Small intestine (tissue), 7 donors: Measurements from ENCODE around the gene DDX20. TPM values are rescaled to one million over a fixed set of nuclear protein-coding genes. Genes with fewer than 3 reads are reported as not detected.
A peak's percentile ranks its signal among the peaks of the same experiment; 100 is the strongest.

ENCODE experiments used
- DNase-seq, 2 donors: peaks; one replicate each; pipeline versions ENCODE4 v3.0.0 to v3.0.0-alpha.2; 2013
- FAIRE-seq: peaks from 2 replicates; lab custom pipeline; 2012; peaks lifted over from hg19 to GRCh38; lab: Jason Lieb, UNC
- H3K27ac ChIP-seq, 3 donors: one replicate each; pipeline ENCODE4 v1.5.1; 2013; ENCODE audit warnings: low read length in 2 of 3, mild to moderate bottlenecking in 2 of 3, control low read depth in 1 of 3, inconsistent platforms in 1 of 3, low read depth in 1 of 3, moderate library complexity in 1 of 3
- H3K27me3 ChIP-seq, 3 donors: one replicate each; pipeline ENCODE4 v1.6.1; 2013; ENCODE audit warnings: low read length in 3 of 3, inconsistent platforms in 1 of 3; ENCODE audit not compliant: control insufficient read depth in 3 of 3, insufficient read depth in 3 of 3
- H3K36me3 ChIP-seq, 3 donors: one replicate each; pipeline ENCODE4 v1.6.1; 2013; ENCODE audit warnings: low read length in 3 of 3, inconsistent platforms in 1 of 3, low read depth in 1 of 3, mild to moderate bottlenecking in 1 of 3, moderate library complexity in 1 of 3; ENCODE audit not compliant: control insufficient read depth in 3 of 3, insufficient read depth in 2 of 3
- H3K4me1 ChIP-seq, 3 donors: one replicate each; pipeline ENCODE4 v1.6.1; 2013; ENCODE audit warnings: low read length in 2 of 3, inconsistent platforms in 1 of 3, low read depth in 1 of 3, mild to moderate bottlenecking in 1 of 3, moderate library complexity in 1 of 3; ENCODE audit not compliant: control insufficient read depth in 3 of 3, insufficient read depth in 2 of 3
- H3K4me3 ChIP-seq, 3 donors: one replicate each; pipeline ENCODE4 v1.5.1; 2013; ENCODE audit warnings: low read length in 3 of 3, control low read depth in 1 of 3, inconsistent platforms in 1 of 3, low read depth in 1 of 3, mild to moderate bottlenecking in 1 of 3, moderate library complexity in 1 of 3
- H3K9me3 ChIP-seq, 2 donors: one replicate each; pipeline ENCODE4 v1.6.1; 2013; ENCODE audit warnings: low read depth in 1 of 2, low read length in 1 of 2; ENCODE audit not compliant: control insufficient read depth in 2 of 2, insufficient read depth in 1 of 2
- WGBS, 3 donors: extraction: QIAGEN DNeasy Blood & Tissue Kit; methylation state at CpG; one replicate each; pipeline ENCODE4 v1.1.7; 2013; 5-methylcytosine and 5-hydroxymethylcytosine counted together
- polyA plus RNA-seq, 4 donors: library from polyadenylated mRNA; stranded (reverse) in 3 of 4; unstranded in 1 of 4; fragments of 200-250 nt in 3 of 4; fragments of 120-200 nt in 1 of 4; gene quantifications; one replicate each; pipeline versions ENCODE4 v1.2.1 to v1.2.3, GENCODE V29; 2013
- donor health status: healthy with polysubstance abuse.
- donor health status: control.
- donor health status: control.
- donor health status: Bipolar disorder and iron deficiency.
- donor health status: healthy.

DDX20 gene
- polyA plus RNA-seq, 4 donors: 3.0 to 12.5 (median 4.9) TPM

DNA sequence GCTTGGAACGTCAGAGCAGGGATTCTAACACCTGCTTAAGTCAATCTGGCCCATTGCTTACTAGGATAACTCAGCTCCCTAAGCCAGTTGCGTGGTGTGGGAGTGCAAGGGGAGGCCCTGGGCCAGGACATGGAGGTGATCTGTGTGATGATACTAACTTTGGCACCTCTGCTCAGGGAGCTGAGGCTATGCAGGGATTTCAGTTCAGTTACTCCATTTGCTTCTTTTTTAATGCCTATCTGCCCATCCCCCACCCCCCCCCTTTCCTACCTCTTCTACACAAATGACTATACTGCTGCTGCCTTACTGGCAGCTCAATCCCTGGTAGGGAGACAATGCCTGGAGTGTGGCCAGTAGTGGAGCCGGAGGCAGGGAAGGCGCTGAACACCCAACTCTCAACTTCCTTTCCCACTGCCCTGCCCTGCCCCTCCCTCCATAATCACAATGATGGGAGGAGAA, 36.0 kb upstream of the DDX20 start:
- 53 to 67% (median 58%) methylated on average over 4 of the region's 4 CpGs for WGBS, 3 donors

GRCh38 chr1:111720274-111720976, 35.3 kb upstream of the DDX20 start:
- FAIRE-seq: no peak
- no peak for DNase-seq
- Histone ChIP-seq H3K4me3 (no peak overlapping the region), H3K36me3 (peaks cover 0 to 3% (median 2%) of the 10 kb centered on the region in 3 donors), H3K27me3 (no peaks in the 10 kb centered on the region), H3K27ac (peak overlapping the region in 1 of 3 donors; percentile 35), H3K4me1 (no peaks in the 10 kb centered on the region), H3K9me3 (no peaks in the 10 kb centered on the region)
- WGBS, 3 donors: 65 to 68% (median 65%) methylated on average over 7 of the region's 7 CpGs

More for the DNA sequence above, 36.0 kb upstream of the DDX20 start:
- FAIRE-seq (no peak), DNase-seq (no peak)
- peaks cover 0 to 3% (median 2%) of the 10 kb centered on the region in 3 donors for H3K36me3 ChIP-seq
- H3K27me3 ChIP-seq: no peaks in the 10 kb centered on the region
- no peaks in the 10 kb centered on the region for H3K4me1 ChIP-seq
- H3K27ac ChIP-seq: no peak overlapping the region
- no peaks in the 10 kb centered on the region for H3K9me3 ChIP-seq
- no peak overlapping the region for H3K4me3 ChIP-seq

DNA sequence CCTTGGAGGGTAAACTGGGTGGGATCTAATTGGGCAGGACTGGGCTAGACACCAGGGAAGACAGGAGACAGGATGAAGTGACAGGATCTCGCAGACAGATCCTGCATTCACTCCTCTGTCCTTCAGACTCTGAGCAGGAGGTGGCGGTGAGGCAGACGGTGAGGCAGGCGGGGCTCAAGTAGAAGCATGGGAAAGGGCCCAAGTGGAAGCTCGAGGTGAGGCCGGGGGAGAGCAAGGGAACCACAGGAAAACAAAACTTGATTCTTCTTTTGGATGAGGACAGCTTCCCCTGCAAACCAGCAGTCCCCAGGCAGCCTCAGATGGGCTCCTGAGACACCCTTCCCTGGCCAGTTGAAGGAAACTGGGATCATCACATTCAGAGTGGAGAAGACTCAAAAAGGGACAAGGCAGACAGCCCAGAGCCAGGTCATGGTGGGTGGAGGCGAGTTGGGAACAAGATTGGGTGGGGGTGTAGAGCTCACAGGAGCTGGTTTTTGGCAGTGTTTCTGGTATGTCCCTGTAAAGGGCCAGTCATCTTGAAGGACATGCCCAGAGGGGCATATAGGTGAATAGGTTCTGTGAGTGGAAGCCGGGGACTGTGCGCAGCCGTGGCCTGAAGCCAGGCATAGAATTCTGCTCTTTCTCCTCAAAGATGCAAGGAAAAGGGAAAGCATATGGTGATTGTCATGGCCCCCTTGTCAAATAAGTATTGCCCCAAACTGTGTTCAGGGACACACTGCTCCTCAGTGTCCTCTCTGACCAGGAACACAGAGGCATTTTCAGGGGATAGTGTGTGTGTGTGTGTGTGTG, 34.5 kb upstream of the DDX20 start:
- H3K27me3 ChIP-seq: no peaks in the 10 kb centered on the region
- H3K27ac ChIP-seq: peak overlapping the region in 1 of 3 donors; percentile 35
- H3K9me3 ChIP-seq: no peaks in the 10 kb centered on the region
- DNase-seq: no peak
- H3K4me3 ChIP-seq: no peak overlapping the region
- H3K4me1 ChIP-seq: no peaks in the 10 kb centered on the region
- FAIRE-seq: no peak
- 67 to 72% (median 71%) methylated on average over 10 of the region's 10 CpGs for WGBS, 3 donors
- H3K36me3 ChIP-seq: peaks cover 0 to 3% (median 2%) of the 10 kb centered on the region in 3 donors

DNA sequence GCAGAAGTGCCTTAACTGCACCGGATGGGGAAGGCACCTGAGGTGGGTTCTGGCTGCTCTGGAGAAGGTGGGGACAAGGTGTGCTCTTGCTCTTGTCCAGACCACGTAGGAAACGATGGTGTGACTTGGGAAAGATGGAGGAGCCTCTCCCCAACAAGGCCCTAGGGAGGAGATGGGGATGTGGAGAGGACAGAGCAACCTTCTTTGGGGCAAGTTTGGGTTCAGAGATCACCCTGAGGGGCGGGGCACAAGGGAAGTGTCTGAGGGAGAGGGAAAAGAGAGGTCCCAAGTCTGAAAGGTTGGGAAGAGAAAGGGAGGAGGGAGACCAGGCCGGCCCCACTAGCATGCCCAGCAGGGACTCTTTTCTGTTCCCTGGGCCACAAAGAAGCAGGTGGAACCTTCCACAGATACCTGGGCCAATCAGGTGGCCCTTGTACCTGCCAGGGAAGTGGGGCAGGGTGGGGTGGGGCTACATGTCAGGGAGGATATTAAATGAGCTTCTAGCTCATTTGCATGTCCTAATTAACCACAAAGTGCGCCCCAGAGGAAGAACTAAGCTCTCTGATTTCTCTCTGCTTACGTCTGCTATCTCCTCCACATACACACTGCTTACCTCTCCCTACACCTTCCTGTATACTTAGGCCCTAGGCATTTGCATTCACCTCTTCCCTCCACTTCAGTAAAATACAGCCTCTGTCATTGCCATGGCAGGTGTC, 32.5 kb upstream of the DDX20 start:
- Histone ChIP-seq H3K27ac (no peak overlapping the region), H3K27me3 (no peaks in the 10 kb centered on the region), H3K4me1 (no peaks in the 10 kb centered on the region), H3K9me3 (no peaks in the 10 kb centered on the region), H3K36me3 (peaks cover 0 to 7% (median 0%) of the 10 kb centered on the region in 3 donors), H3K4me3 (no peak overlapping the region)
- no peak for FAIRE-seq
- WGBS, 3 donors: 51 to 68% (median 57%) methylated on average over 7 of the region's 7 CpGs
- DNase-seq: peak in 1 of 2 donors; percentile 35

GRCh38 chr1:111723871-111724270, 31.8 kb upstream of the DDX20 start:
- FAIRE-seq: no peak
- no peak overlapping the region for H3K27ac ChIP-seq
- WGBS, 3 donors: 22 to 50% (median 23%) methylated on average over 1 of the region's 1 CpG

GRCh38 chr1:111725192-111725591, 30.5 kb upstream of the DDX20 start:
- no peak for DNase-seq
- WGBS, 3 donors: 18 to 58% (median 54%) methylated on average over 4 to 5 of the region's 5 CpGs

More at GRCh38 chr1:111723871-111724270, 31.8 kb upstream of the DDX20 start:
- Histone ChIP-seq H3K4me3 (no peak overlapping the region), H3K4me1 (no peaks in the 10 kb centered on the region), H3K27me3 (no peaks in the 10 kb centered on the region), H3K9me3 (no peaks in the 10 kb centered on the region), H3K36me3 (peaks cover 0 to 7% (median 0%) of the 10 kb centered on the region in 3 donors)
- no peak for DNase-seq

DNA sequence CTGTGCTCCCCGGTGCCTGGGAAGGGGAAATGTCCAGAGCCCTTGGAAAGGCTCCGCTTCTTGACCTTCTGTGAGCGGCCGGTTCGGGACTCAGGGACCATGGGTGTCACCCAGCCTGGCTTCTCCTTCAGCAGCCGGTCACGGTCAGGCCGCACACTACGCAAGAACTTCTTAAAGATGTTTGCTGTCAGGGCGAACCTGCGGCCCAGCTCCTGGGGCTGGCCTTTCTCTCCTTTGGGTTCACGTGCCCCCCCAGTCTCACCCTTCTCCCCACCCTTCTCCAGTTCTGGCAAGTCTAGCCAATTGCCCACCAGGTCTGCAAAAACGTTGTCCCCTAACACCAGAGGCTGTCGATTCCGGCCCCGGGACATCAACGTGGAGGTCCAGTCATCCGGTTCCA, 28.6 kb upstream of the DDX20 start:
- H3K27ac ChIP-seq: no peak overlapping the region
- FAIRE-seq: no peak
- H3K4me1 ChIP-seq: no peaks in the 10 kb centered on the region
- peaks cover 0 to 9% (median 0%) of the 10 kb centered on the region in 3 donors for H3K36me3 ChIP-seq
- no peak overlapping the region for H3K4me3 ChIP-seq
- no peaks in the 10 kb centered on the region for H3K9me3 ChIP-seq
- WGBS, 3 donors: 87 to 93% (median 89%) methylated on average over 17 to 18 of the region's 18 CpGs
- DNase-seq: no peak
- H3K27me3 ChIP-seq: no peaks in the 10 kb centered on the region

More at GRCh38 chr1:111725192-111725591, 30.5 kb upstream of the DDX20 start:
- Histone ChIP-seq H3K4me1 (no peaks in the 10 kb centered on the region), H3K27ac (no peak overlapping the region), H3K36me3 (peaks cover 0 to 7% (median 0%) of the 10 kb centered on the region in 3 donors), H3K4me3 (no peak overlapping the region), H3K27me3 (no peaks in the 10 kb centered on the region), H3K9me3 (no peaks in the 10 kb centered on the region)
- no peak for FAIRE-seq
